ENCODE results near the gene PSMC1. TPM values are rescaled to one million over a fixed set of nuclear protein-coding genes. Genes with fewer than 3 reads are reported as not detected.

The PSMC1 gene
- total RNA-seq, 4 donors from 2014 or later, result 24.4 to 51.9 (median 40.9) TPM

- Histone ChIP-seq H3K27ac (no peak overlapping the region), H3K4me1 (no peaks in the 10 kb centered on the region), H3K36me3 (peaks cover 0 to 81% (median 0%) of the 10 kb centered on the region in 3 donors), H3K9me3 (no peaks in the 10 kb centered on the region), H3K4me3 (no peak overlapping the region), H3K27me3 (no peaks in the 10 kb centered on the region)
- DNase-seq, result no peak
- TF ChIP-seq, protein P1, sequence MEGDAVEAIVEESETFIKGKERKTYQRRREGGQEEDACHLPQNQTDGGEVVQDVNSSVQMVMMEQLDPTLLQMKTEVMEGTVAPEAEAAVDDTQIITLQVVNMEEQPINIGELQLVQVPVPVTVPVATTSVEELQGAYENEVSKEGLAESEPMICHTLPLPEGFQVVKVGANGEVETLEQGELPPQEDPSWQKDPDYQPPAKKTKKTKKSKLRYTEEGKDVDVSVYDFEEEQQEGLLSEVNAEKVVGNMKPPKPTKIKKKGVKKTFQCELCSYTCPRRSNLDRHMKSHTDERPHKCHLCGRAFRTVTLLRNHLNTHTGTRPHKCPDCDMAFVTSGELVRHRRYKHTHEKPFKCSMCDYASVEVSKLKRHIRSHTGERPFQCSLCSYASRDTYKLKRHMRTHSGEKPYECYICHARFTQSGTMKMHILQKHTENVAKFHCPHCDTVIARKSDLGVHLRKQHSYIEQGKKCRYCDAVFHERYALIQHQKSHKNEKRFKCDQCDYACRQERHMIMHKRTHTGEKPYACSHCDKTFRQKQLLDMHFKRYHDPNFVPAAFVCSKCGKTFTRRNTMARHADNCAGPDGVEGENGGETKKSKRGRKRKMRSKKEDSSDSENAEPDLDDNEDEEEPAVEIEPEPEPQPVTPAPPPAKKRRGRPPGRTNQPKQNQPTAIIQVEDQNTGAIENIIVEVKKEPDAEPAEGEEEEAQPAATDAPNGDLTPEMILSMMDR (IDR thresholded peaks at IDR 0.05), result no peak
- no peak for TF ChIP-seq POLR2A (IDR thresholded peaks at IDR 0.05)
These were observed 17.2 kb downstream of the PSMC1 start for GRCh38 chr14:90273532-90273931.

DNA sequence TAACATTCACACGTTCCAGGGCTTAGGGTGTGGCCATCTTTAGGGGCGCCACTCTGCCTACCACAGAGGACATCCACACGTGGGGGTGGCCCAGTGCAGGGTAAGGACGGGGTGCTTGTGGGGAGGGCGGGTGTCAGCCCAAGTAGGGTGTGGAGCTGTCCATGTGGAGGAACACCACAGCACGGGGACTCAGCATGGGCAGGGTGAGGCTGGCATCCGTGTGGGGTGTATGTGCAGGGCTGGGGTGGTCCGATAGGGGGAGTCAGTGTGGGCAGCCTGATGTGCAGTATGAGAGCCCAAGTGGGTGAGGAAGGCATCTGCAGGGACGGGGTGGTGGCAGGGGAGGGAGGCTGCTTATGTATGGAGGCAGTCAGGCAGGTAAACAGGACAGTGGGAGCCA lies 17.7 kb downstream of the PSMC1 start:
- peaks cover 0 to 81% (median 0%) of the 10 kb centered on the region in 3 donors for H3K36me3 ChIP-seq
- no peaks in the 10 kb centered on the region for H3K9me3 ChIP-seq
- TF ChIP-seq, protein P1 (IDR thresholded peaks at IDR 0.05), result no peak
- no peak for TF ChIP-seq POLR2A (IDR thresholded peaks at IDR 0.05)
- H3K27ac ChIP-seq, result no peak overlapping the region
- H3K4me1 ChIP-seq, result no peaks in the 10 kb centered on the region
- H3K27me3 ChIP-seq, result no peaks in the 10 kb centered on the region
- no peak overlapping the region for H3K4me3 ChIP-seq
- DNase-seq, result no peak

GRCh38 chr14:90274808-90275457 lies 18.6 kb downstream of the PSMC1 start:
- no peak for DNase-seq
- H3K4me3 ChIP-seq, result no peak overlapping the region
- H3K27me3 ChIP-seq, result no peaks in the 10 kb centered on the region
- peak overlapping the region in 2 of 4 donors; percentile 25 for H3K27ac ChIP-seq
- TF ChIP-seq POLR2A (IDR thresholded peaks at IDR 0.05), result no peak
- TF ChIP-seq, protein P1 (IDR thresholded peaks at IDR 0.05), result no peak
- peaks cover 0 to 80% (median 0%) of the 10 kb centered on the region in 3 donors for H3K36me3 ChIP-seq
- H3K9me3 ChIP-seq, result no peaks in the 10 kb centered on the region
- H3K4me1 ChIP-seq, result no peaks in the 10 kb centered on the region

DNA sequence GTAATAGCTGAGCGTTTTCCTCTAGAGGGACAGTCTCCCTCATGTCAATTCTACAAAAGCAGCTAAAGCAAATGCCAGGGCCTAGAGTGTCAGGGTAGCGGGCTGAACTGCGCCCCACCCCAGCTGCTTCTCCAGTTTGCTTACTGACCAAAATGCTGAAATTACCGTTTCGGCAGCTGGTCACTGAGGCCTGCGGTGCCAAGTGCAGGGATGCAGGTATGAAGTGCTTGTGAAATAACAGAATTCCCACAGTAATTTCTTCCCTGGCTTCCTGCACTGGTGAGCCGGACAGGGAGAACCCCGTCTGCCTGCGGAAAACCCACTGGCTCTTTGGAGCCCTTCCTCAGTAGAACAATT lies 19.1 kb downstream of the PSMC1 start:
- H3K4me3 ChIP-seq, result no peak overlapping the region
- no peaks in the 10 kb centered on the region for H3K27me3 ChIP-seq
- no peaks in the 10 kb centered on the region for H3K9me3 ChIP-seq
- peaks cover 0 to 80% (median 0%) of the 10 kb centered on the region in 3 donors for H3K36me3 ChIP-seq
- TF ChIP-seq POLR2A (IDR thresholded peaks at IDR 0.05), result no peak
- TF ChIP-seq, protein P1 (IDR thresholded peaks at IDR 0.05), result no peak
- no peaks in the 10 kb centered on the region for H3K4me1 ChIP-seq
- H3K27ac ChIP-seq, result peak overlapping the region in 2 of 4 donors; percentile 25
- no peak for DNase-seq

DNA sequence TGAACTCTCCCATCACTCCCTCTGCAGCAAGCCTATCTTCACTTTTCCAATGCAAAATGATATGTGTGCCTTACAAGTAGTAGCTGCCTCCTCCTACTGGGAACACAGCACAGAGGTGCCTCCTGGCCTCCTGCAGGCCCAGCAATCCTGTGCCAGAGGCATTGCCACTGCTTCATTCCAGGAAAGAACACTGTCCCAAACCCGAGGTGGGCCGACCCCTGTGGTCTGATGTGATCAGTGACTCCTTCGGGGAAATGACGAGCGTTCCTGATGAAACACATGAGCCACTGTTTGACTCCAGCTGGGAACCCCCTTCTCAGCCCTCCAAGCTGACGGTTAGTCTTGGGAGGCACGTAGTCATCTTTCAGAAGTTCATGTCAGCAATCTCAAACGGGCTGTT lies 19.5 kb downstream of the PSMC1 start:
- TF ChIP-seq POLR2A (IDR thresholded peaks at IDR 0.05), result no peak
- TF ChIP-seq, protein P1 (IDR thresholded peaks at IDR 0.05), result no peak
- no peaks in the 10 kb centered on the region for H3K9me3 ChIP-seq
- H3K36me3 ChIP-seq, result peaks cover 0 to 80% (median 0%) of the 10 kb centered on the region in 3 donors
- no peak overlapping the region for H3K4me3 ChIP-seq
- peak overlapping the region in 2 of 4 donors; percentile 25 for H3K27ac ChIP-seq
- no peak for DNase-seq
- no peaks in the 10 kb centered on the region for H3K27me3 ChIP-seq
- no peaks in the 10 kb centered on the region for H3K4me1 ChIP-seq
